Neuronal stem cell (in vitro differentiated cells): ENCODE measurements around the gene DNAJB7.

Experiments used
- DNase-seq: peaks from one replicate; pipeline ENCODE4 v3.0.0-alpha.2; 2013; ENCODE audit warnings: low spot score
- H2AFZ ChIP-seq: one replicate; pipeline ENCODE4 v1.6.1; 2013; ENCODE audit warnings: mild to moderate bottlenecking, low read length, inconsistent platforms
- H2AK5ac ChIP-seq: 2 replicates; pipeline ENCODE4 v1.6.1; 2013; ENCODE audit warnings: low read depth, mild to moderate bottlenecking, inconsistent platforms, low read length, moderate library complexity, mixed read lengths
- H2BK120ac ChIP-seq: 2 replicates; pipeline ENCODE4 v1.6.1; 2013; ENCODE audit warnings: low read depth, mild to moderate bottlenecking, inconsistent platforms, low read length, moderate library complexity, mixed read lengths
- H2BK12ac ChIP-seq: one replicate; pipeline ENCODE4 v1.6.1; 2013; ENCODE audit warnings: low read length, inconsistent platforms
- H2BK15ac ChIP-seq: 2 replicates; pipeline ENCODE4 v1.6.1; 2013; ENCODE audit warnings: mild to moderate bottlenecking, low read length, inconsistent platforms, mixed read lengths
- H2BK5ac ChIP-seq: one replicate; pipeline ENCODE4 v1.6.1; 2013; ENCODE audit warnings: inconsistent platforms, mild to moderate bottlenecking, low read length, moderate library complexity
- H3K14ac ChIP-seq: one replicate; pipeline ENCODE4 v1.6.1; 2013; ENCODE audit warnings: low read length, inconsistent platforms
- H3K18ac ChIP-seq: 2 replicates; pipeline ENCODE4 v1.6.1; 2013; ENCODE audit warnings: low read length, inconsistent platforms
- H3K23ac ChIP-seq: 2 replicates; pipeline ENCODE4 v1.6.1; 2013; ENCODE audit warnings: low read depth, mild to moderate bottlenecking, mixed read lengths, low read length, inconsistent platforms; ENCODE audit not compliant: poor library complexity
- H3K27ac ChIP-seq: replicated peaks from 3 replicates; pipeline ENCODE4 v1.5.1; 2013; ENCODE audit warnings: low read length, inconsistent platforms
- H3K27me3 ChIP-seq, 3 experiments: 2 replicates each; pipeline ENCODE4 v1.6.1; 2013; ENCODE audit warnings: low read length in 3 of 3, mild to moderate bottlenecking in 2 of 3, inconsistent platforms in 1 of 3, low read depth in 1 of 3, mixed read lengths in 1 of 3, moderate library complexity in 1 of 3; ENCODE audit not compliant: control insufficient read depth in 3 of 3, insufficient read depth in 3 of 3
- H3K36me3 ChIP-seq, 2 donors: replicated peaks in 1 of 2; 2 replicates each; pipeline ENCODE4 v1.6.1; 2013; ENCODE audit warnings: low read length in 2 of 2; ENCODE audit not compliant: control insufficient read depth in 2 of 2, insufficient read depth in 2 of 2
- H3K4ac ChIP-seq: 2 replicates; pipeline ENCODE4 v1.6.1; 2013; ENCODE audit warnings: inconsistent platforms, mild to moderate bottlenecking, low read length, moderate library complexity
- H3K4me1 ChIP-seq, 2 donors: 1 replicate in 1 of 2; 2 replicates in 1 of 2; pipeline ENCODE4 v1.6.1; 2013; ENCODE audit warnings: low read length in 2 of 2, low read depth in 1 of 2; ENCODE audit not compliant: control insufficient read depth in 2 of 2, insufficient read depth in 1 of 2
- H3K4me2 ChIP-seq: one replicate; pipeline ENCODE4 v1.6.1; 2013; ENCODE audit warnings: mild to moderate bottlenecking, low read length, inconsistent platforms; ENCODE audit not compliant: insufficient read depth, poor library complexity, severe bottlenecking
- H3K4me3 ChIP-seq, 2 donors: 2 replicates each; pipeline ENCODE4 v1.5.1; 2013; ENCODE audit warnings: low read length in 2 of 2, mild to moderate bottlenecking in 2 of 2, inconsistent platforms in 1 of 2, moderate library complexity in 1 of 2
- H3K79me1 ChIP-seq: one replicate; pipeline ENCODE4 v1.6.1; 2013; ENCODE audit warnings: low read depth, mild to moderate bottlenecking, inconsistent platforms, low read length, moderate library complexity
- H3K9ac ChIP-seq: one replicate; pipeline ENCODE4 v1.6.1; 2013; ENCODE audit warnings: mild to moderate bottlenecking, low read depth, low read length, inconsistent platforms; ENCODE audit not compliant: poor library complexity
- H3K9me3 ChIP-seq, 2 donors: replicated peaks in 1 of 2; 2 replicates each; pipeline versions ENCODE3 to v1.6.1; 2013; ENCODE audit warnings: low read length in 2 of 2, mild to moderate bottlenecking in 2 of 2, inconsistent platforms in 1 of 2, low read depth in 1 of 2, mixed read lengths in 1 of 2, moderate library complexity in 1 of 2; ENCODE audit not compliant: control insufficient read depth in 2 of 2, insufficient read depth in 1 of 2
- H4K8ac ChIP-seq: one replicate; pipeline ENCODE4 v1.6.1; 2013; ENCODE audit warnings: low read depth, mild to moderate bottlenecking, inconsistent platforms, low read length, moderate library complexity
- H4K91ac ChIP-seq: one replicate; pipeline ENCODE4 v1.6.1; 2013; ENCODE audit warnings: low read length, low read depth, mild to moderate bottlenecking, inconsistent platforms; ENCODE audit not compliant: poor library complexity
- WGBS, 2 donors: extraction: QIAGEN DNeasy Blood & Tissue Kit; methylation state at CpG; one replicate each; pipeline ENCODE4 v1.1.7; 2013; ENCODE audit warnings: missing lambda C conversion rate in 2 of 2, mixed read lengths in 1 of 2; ENCODE audit not compliant: insufficient read length in 2 of 2, insufficient replicate concordance in 1 of 2; ENCODE audit errors: extremely low coverage in 2 of 2; 5-methylcytosine and 5-hydroxymethylcytosine counted together

The DNAJB7 gene

GRCh38 chr22:40894417-40894816, 32.5 kb upstream of the DNAJB7 start:
- Histone ChIP-seq H4K91ac (no peak overlapping the region), H3K23ac (no peak overlapping the region), H2BK5ac (no peak overlapping the region), H3K18ac (no peak overlapping the region), H3K27ac (no peak overlapping the region), H2BK15ac (no peak overlapping the region), H3K4me1 (no peaks in the 10 kb centered on the region), H3K9me3 (no peaks in the 10 kb centered on the region), H3K4me3 (no peak overlapping the region), H3K14ac (no peak overlapping the region), H2BK12ac (no peak overlapping the region), H3K4me2 (no peak overlapping the region), H3K36me3 (peaks cover 7 to 41% of the 10 kb centered on the region in 2 donors), H2AK5ac (no peak overlapping the region), H2BK120ac (no peak overlapping the region), H3K4ac (no peak overlapping the region), H3K9ac (no peak overlapping the region), H3K79me1 (no peaks in the 10 kb centered on the region), H3K27me3 (no peaks in the 10 kb centered on the region), H2AFZ (no peak overlapping the region), H4K8ac (no peak overlapping the region)
- DNase-seq, result no peak
- no CpG with 5 or more reads among the region's 4 CpGs for WGBS, 2 donors

DNA sequence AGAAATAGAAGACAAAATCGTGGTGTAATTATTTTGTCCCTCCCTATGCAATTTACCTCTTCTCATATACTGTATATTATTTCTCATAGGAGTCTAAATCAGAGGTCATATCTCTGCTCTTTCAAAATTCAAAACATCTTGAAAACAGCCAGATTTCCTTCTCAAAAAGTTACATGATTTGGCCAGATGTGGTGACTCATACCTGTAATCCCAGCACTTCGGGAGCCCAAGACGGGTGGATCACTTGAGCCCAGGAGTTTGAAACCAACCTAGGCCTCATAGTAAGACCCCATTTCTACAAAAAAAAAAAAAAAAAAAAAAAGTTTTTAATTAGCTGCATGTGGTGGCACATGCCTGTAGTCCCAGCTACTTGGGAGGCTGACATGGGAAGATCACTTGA, 29.0 kb upstream of the DNAJB7 start:
- no peak overlapping the region for H2BK12ac ChIP-seq
- H3K4me1 ChIP-seq, result no peaks in the 10 kb centered on the region
- H3K23ac ChIP-seq, result no peak overlapping the region
- no peak overlapping the region for H3K18ac ChIP-seq
- no peaks in the 10 kb centered on the region for H3K27me3 ChIP-seq
- H3K9me3 ChIP-seq, result no peaks in the 10 kb centered on the region
- no peak overlapping the region for H4K91ac ChIP-seq
- no peak overlapping the region for H2BK5ac ChIP-seq
- H3K9ac ChIP-seq, result no peak overlapping the region
- no peak overlapping the region for H2BK15ac ChIP-seq
- DNase-seq, result no peak
- no peak overlapping the region for H3K4me2 ChIP-seq
- H2AK5ac ChIP-seq, result no peak overlapping the region
- no peaks in the 10 kb centered on the region for H3K79me1 ChIP-seq
- peaks cover 9 to 66% of the 10 kb centered on the region in 2 donors for H3K36me3 ChIP-seq
- H2AFZ ChIP-seq, result no peak overlapping the region
- H3K4ac ChIP-seq, result no peak overlapping the region
- no peak overlapping the region for H3K27ac ChIP-seq
- H2BK120ac ChIP-seq, result no peak overlapping the region
- H4K8ac ChIP-seq, result no peak overlapping the region
- no CpG with 5 or more reads among the region's 3 CpGs for WGBS, 2 donors
- no peak overlapping the region for H3K4me3 ChIP-seq
- no peak overlapping the region for H3K14ac ChIP-seq

GRCh38 chr22:40889116-40889515, 27.2 kb upstream of the DNAJB7 start:
- no peak overlapping the region for H4K91ac ChIP-seq
- no peak overlapping the region for H3K9ac ChIP-seq
- no peak overlapping the region for H3K4ac ChIP-seq
- no peak overlapping the region for H2BK12ac ChIP-seq
- H3K18ac ChIP-seq, result no peak overlapping the region
- H2BK5ac ChIP-seq, result no peak overlapping the region
- H3K9me3 ChIP-seq, result no peaks in the 10 kb centered on the region
- H2AK5ac ChIP-seq, result no peak overlapping the region
- no peak overlapping the region for H3K4me3 ChIP-seq
- no peak overlapping the region for H3K23ac ChIP-seq
- H4K8ac ChIP-seq, result no peak overlapping the region
- no peak for DNase-seq
- H2BK15ac ChIP-seq, result no peak overlapping the region
- H3K4me1 ChIP-seq, result no peaks in the 10 kb centered on the region
- peaks cover 9 to 82% of the 10 kb centered on the region in 2 donors for H3K36me3 ChIP-seq
- H3K4me2 ChIP-seq, result no peak overlapping the region
- no peak overlapping the region for H2BK120ac ChIP-seq
- no peak overlapping the region for H3K14ac ChIP-seq
- no peak overlapping the region for H2AFZ ChIP-seq
- H3K79me1 ChIP-seq, result no peaks in the 10 kb centered on the region
- no peaks in the 10 kb centered on the region for H3K27me3 ChIP-seq
- no peak overlapping the region for H3K27ac ChIP-seq

DNA sequence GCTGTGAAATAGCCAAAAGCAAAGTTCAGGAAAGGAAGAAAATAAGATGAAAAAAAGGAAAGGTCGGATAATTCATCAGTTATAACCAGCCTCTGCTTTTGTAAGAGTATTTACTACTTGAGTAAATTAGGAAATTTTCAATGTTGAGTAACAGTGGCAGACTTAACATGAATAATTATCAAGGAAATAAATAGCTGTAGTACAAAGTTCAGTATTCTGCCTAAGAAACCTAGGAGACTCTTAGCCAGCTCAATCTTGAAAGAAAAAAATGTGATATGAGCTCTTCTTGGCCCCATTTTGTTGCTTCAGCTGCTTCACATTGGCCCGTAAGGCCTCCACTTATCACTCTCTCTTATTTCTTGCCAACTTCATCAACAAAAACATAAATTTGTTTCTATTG, 17.0 kb upstream of the DNAJB7 start:
- Histone ChIP-seq H3K4me2 (no peak overlapping the region), H3K23ac (no peak overlapping the region), H3K4me3 (no peak overlapping the region), H2BK5ac (no peak overlapping the region), H4K8ac (no peak overlapping the region), H3K36me3 (peaks cover 10 to 68% of the 10 kb centered on the region in 2 donors), H3K79me1 (no peaks in the 10 kb centered on the region), H3K9ac (no peak overlapping the region), H3K27ac (no peak overlapping the region), H4K91ac (no peak overlapping the region), H2BK12ac (no peak overlapping the region), H3K4me1 (no peaks in the 10 kb centered on the region), H3K18ac (no peak overlapping the region), H2BK120ac (no peak overlapping the region), H3K27me3 (no peaks in the 10 kb centered on the region), H3K9me3 (no peaks in the 10 kb centered on the region), H2BK15ac (no peak overlapping the region), H3K14ac (no peak overlapping the region), H2AK5ac (no peak overlapping the region), H3K4ac (no peak overlapping the region), H2AFZ (no peak overlapping the region)
- DNase-seq, result no peak
- WGBS, 2 donors, result no CpG with 5 or more reads among the region's 2 CpGs
